IPS-15b (cell line): ENCODE results near the gene SPEG.

Experiments
- H3K27me3 ChIP-seq: one replicate; pipeline ENCODE4 v1.6.1; 2013; ENCODE audit warnings: low read length; ENCODE audit not compliant: control insufficient read depth, insufficient read depth
- H3K36me3 ChIP-seq: one replicate; pipeline ENCODE4 v1.6.1; 2013; ENCODE audit warnings: low read length; ENCODE audit not compliant: control insufficient read depth, insufficient read depth
- H3K4me1 ChIP-seq: one replicate; pipeline ENCODE4 v1.6.1; 2013; ENCODE audit warnings: mild to moderate bottlenecking, low read length; ENCODE audit not compliant: control insufficient read depth, insufficient read depth
- H3K4me3 ChIP-seq: one replicate; pipeline ENCODE4 v1.5.1; 2013; ENCODE audit warnings: low read depth, low read length
- H3K9ac ChIP-seq: one replicate; pipeline ENCODE4 v1.6.1; 2013; ENCODE audit warnings: low read depth, mild to moderate bottlenecking, low read length
- H3K9me3 ChIP-seq: one replicate; pipeline ENCODE4 v1.6.1; 2013; ENCODE audit warnings: mild to moderate bottlenecking, low read length; ENCODE audit not compliant: control insufficient read depth, insufficient read depth

The SPEG gene

GRCh38 chr2:219490600-219491130 lies 56.0 kb downstream of the SPEG start:
- H3K4me1 ChIP-seq, result peaks cover 13% of the 10 kb centered on the region
- H3K9me3 ChIP-seq, result no peaks in the 10 kb centered on the region
- no peak overlapping the region for H3K4me3 ChIP-seq
- peaks cover 33% of the 10 kb centered on the region for H3K27me3 ChIP-seq
- H3K36me3 ChIP-seq, result peaks cover 2% of the 10 kb centered on the region
- no peak overlapping the region for H3K9ac ChIP-seq

- Histone ChIP-seq H3K9ac (no peak overlapping the region), H3K4me1 (peaks cover 9% of the 10 kb centered on the region), H3K27me3 (peaks cover 35% of the 10 kb centered on the region)
Measured at GRCh38 chr2:219491278-219491963, 56.8 kb downstream of the SPEG start.

GRCh38 chr2:219492575-219492974 lies 57.9 kb downstream of the SPEG start:
- Histone ChIP-seq H3K36me3 (peaks cover 2% of the 10 kb centered on the region), H3K27me3 (peaks cover 43% of the 10 kb centered on the region), H3K9me3 (no peaks in the 10 kb centered on the region), H3K4me3 (no peak overlapping the region), H3K9ac (no peak overlapping the region), H3K4me1 (peaks cover 2% of the 10 kb centered on the region)

More at GRCh38 chr2:219491278-219491963, 56.8 kb downstream of the SPEG start:
- Histone ChIP-seq H3K4me3 (no peak overlapping the region), H3K36me3 (peaks cover 2% of the 10 kb centered on the region), H3K9me3 (no peaks in the 10 kb centered on the region)

DNA sequence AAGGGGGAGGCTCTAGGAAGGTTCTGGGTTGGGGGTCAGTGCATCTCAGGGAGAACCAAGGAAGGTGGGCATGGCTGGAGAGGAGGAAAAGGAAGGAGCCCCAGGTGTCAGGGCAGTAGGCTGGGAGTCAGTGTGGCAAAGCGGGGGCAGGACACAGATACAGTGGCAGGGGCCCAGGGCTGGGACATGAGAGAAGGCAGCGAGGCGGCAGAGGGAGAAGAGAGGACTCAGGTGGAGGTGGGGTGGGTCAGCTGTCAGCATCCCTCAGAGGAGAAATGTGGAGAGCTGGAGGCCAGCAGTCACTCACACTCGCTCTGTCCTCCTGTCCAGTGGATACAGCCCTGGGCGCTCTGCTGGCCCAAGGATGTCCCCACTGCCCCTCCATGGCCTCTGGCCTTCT lies 58.4 kb downstream of the SPEG start:
- Histone ChIP-seq H3K36me3 (peaks cover 2% of the 10 kb centered on the region), H3K9me3 (no peaks in the 10 kb centered on the region), H3K4me3 (no peak overlapping the region), H3K27me3 (peaks cover 45% of the 10 kb centered on the region), H3K4me1 (peaks cover 2% of the 10 kb centered on the region), H3K9ac (no peak overlapping the region)

DNA sequence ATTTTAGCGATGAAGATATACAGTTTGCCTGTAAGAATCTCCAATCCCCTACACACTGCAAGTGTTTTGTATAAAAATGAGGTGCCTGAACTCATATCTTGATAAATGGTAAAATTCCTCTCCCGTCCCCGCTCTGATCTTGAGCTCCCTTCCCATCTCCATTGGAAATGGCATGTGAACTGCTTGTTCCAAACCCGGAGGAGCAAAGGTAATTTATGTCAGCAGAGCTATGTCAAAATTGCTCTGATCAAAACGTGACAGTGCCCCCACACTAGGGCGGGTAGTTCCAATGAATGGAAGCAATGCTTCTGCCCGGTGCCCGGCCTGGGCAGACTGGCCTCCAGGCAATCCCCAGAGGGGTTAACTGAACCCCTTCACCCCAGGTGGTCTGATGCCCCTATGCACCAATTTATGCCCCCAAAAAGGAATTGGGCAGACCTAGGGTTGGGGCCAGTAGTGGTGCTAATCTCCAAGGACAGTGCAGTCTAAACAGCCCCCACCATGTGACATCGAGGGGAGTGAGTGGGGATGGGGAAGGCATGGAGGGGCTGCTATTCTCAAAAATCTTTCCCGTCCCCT lies 60.4 kb downstream of the SPEG start:
- Histone ChIP-seq H3K27me3 (peaks cover 45% of the 10 kb centered on the region), H3K36me3 (no peaks in the 10 kb centered on the region), H3K9me3 (no peaks in the 10 kb centered on the region), H3K4me1 (peaks cover 10% of the 10 kb centered on the region), H3K9ac (no peak overlapping the region), H3K4me3 (no peak overlapping the region)

- no peaks in the 10 kb centered on the region for H3K9me3 ChIP-seq
- peaks cover 15% of the 10 kb centered on the region for H3K4me1 ChIP-seq
Measured at GRCh38 chr2:219495531-219496122, 61.0 kb downstream of the SPEG start.

GRCh38 chr2:219496247-219496824 lies 61.7 kb downstream of the SPEG start:
- H3K4me3 ChIP-seq, result peak overlapping the region; percentile 78
- H3K36me3 ChIP-seq, result no peaks in the 10 kb centered on the region
- H3K9ac ChIP-seq, result no peak overlapping the region
- peaks cover 45% of the 10 kb centered on the region for H3K27me3 ChIP-seq
- H3K9me3 ChIP-seq, result no peaks in the 10 kb centered on the region
- H3K4me1 ChIP-seq, result peaks cover 15% of the 10 kb centered on the region

More at GRCh38 chr2:219495531-219496122, 61.0 kb downstream of the SPEG start:
- Histone ChIP-seq H3K4me3 (peak overlapping the region; percentile 22), H3K36me3 (no peaks in the 10 kb centered on the region), H3K27me3 (peaks cover 45% of the 10 kb centered on the region), H3K9ac (no peak overlapping the region)

GRCh38 chr2:219496825-219497494 lies 62.3 kb downstream of the SPEG start:
- Histone ChIP-seq H3K27me3 (peaks cover 45% of the 10 kb centered on the region), H3K4me3 (peak overlapping the region; percentile 78), H3K9ac (no peak overlapping the region), H3K9me3 (no peaks in the 10 kb centered on the region), H3K36me3 (no peaks in the 10 kb centered on the region), H3K4me1 (peaks cover 15% of the 10 kb centered on the region)

DNA sequence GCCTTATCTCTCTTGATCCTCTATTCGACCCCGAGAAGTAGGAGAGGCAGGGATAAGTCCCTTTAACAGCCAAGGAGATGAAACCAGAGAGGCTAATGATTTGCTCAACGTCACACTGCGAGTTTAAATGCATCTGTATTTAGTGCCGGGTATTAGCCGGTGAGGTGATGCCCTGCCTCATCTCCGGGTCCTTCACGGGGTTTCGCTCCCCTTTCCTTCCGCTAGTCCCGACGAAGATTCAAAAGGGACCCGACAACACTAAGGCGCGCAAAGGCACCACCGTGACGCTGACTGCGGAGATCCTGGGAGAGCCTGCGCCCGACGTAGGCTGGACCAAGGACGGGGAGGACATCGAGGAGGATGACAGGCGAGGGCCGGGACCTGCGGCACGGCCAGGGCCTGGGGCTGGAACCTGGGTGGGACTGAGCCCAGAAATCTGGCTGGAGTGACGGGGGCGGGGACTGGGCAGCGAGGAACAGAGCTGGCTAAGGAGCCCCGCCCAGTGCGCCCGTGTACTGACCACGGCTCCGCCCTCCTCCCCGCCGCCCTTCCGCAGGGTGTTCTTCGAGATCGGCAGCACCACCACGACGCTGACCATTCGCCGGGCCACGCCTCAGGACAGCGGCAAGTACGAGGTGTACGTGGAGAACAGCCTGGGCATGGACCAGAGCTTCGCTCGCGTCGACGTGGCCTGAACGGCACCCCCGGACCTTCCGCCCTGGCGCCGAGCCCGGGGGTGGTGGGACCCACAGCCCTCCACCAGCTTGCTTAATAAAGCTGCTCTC lies 63.0 kb downstream of the SPEG start:
- Histone ChIP-seq H3K36me3 (peaks cover 3% of the 10 kb centered on the region), H3K9me3 (no peaks in the 10 kb centered on the region), H3K27me3 (peaks cover 45% of the 10 kb centered on the region), H3K4me1 (peaks cover 15% of the 10 kb centered on the region), H3K9ac (no peak overlapping the region), H3K4me3 (peak overlapping the region; percentile 78)

DNA sequence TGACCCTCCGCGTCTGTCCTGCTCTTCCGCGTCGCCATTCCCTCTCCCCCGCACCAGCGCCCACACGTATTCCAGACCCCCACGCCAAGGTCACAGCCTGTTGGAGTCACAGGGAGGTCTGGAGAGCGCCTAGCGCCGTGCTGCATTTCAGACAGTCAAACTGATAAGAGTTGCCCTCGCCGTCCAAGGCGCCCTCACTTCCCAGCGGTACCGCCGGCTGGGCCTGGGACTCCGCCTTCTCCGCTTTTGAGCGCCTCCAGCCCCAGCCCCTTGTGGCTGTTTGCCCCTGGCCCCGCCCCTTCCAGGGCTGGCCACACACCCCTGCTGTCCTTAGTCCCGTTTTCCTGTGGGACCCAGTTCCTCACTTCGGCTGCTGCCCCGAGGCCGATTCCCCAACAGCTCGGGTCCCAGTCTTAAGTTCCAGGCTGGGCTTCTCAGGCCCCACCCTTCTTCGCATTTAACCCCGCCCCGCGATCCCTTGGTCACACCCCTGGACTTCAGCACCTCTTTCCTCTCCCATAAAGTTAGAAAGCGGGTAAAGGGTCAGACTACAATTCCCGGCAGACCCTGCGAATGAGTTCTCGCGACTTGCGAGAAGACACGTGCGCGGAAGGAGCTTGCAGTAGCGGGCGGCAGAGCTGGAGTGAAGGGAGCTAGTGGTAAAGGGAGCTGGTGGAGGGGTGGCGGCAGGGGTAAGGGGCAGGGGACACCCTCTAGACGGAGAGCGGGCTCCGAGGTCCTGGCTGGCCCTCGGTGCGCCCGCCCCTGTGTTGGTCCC lies 63.8 kb downstream of the SPEG start, which contains the start of gene GMPPA:
GMPPA (plus strand) TSS at position 612 of the 778 bp plus-strand sequence. CDS start 1,085 bp downstream, outside the sequence.
- peaks cover 6% of the 10 kb centered on the region for H3K36me3 ChIP-seq
- H3K4me3 ChIP-seq, result peak within 1 kb of the TSS; percentile 78
- H3K4me1 ChIP-seq, result peaks cover 15% of the 10 kb centered on the region
- peaks cover 41% of the 10 kb centered on the region for H3K27me3 ChIP-seq
- H3K9me3 ChIP-seq, result no peaks in the 10 kb centered on the region
- peak within 1 kb of the TSS; percentile 93 for H3K9ac ChIP-seq
